Subcutaneous abdominal adipose tissue (tissue), 5 donors: Measurements from ENCODE around the gene COIL.
A peak's percentile ranks its signal among the peaks of the same experiment; 100 is the strongest.

ENCODE experiments used
- H3K27ac ChIP-seq: one replicate; pipeline ENCODE4 v1.7.0; 2013; ENCODE audit warnings: low read depth, mild to moderate bottlenecking, inconsistent platforms, low read length, moderate library complexity
- H3K27me3 ChIP-seq, 5 donors: one replicate each; pipeline ENCODE4 v1.7.0; 2013; ENCODE audit warnings: low read length in 5 of 5, inconsistent platforms in 1 of 5; ENCODE audit not compliant: control insufficient read depth in 5 of 5, insufficient read depth in 4 of 5
- H3K36me3 ChIP-seq, 5 donors: one replicate each; pipeline ENCODE4 v1.7.0; 2013; ENCODE audit warnings: low read length in 5 of 5; ENCODE audit not compliant: control insufficient read depth in 5 of 5, insufficient read depth in 5 of 5
- H3K4me1 ChIP-seq, 5 donors: one replicate each; pipeline ENCODE4 v1.7.0; 2013; ENCODE audit warnings: low read length in 5 of 5, mild to moderate bottlenecking in 3 of 5, moderate library complexity in 1 of 5; ENCODE audit not compliant: control insufficient read depth in 5 of 5, insufficient read depth in 5 of 5
- H3K4me3 ChIP-seq, 5 donors: one replicate each; pipeline ENCODE4 v1.7.0; 2013; ENCODE audit warnings: low read length in 5 of 5, low read depth in 1 of 5
- H3K9ac ChIP-seq, 5 donors: one replicate each; pipeline ENCODE4 v1.7.0; 2013; ENCODE audit warnings: low read length in 5 of 5, mild to moderate bottlenecking in 4 of 5, moderate library complexity in 3 of 5
- H3K9me3 ChIP-seq, 5 donors: one replicate each; pipeline ENCODE4 v1.7.0; 2013; ENCODE audit warnings: low read length in 5 of 5; ENCODE audit not compliant: control insufficient read depth in 5 of 5
- donor health status: healthy.
- donor health status: healthy.
- donor health status: healthy.
- donor health status: healthy.
- donor health status: healthy.

Gene COIL

GRCh38 chr17:56979091-56979480 lies 18.2 kb upstream of the COIL start:
- no peaks in the 10 kb centered on the region for H3K9me3 ChIP-seq
- peak overlapping the region; percentile 16 for H3K27ac ChIP-seq
- H3K4me3 ChIP-seq, result peak overlapping the region in 2 of 5 donors; percentile 71 to 73
- H3K9ac ChIP-seq, result peak overlapping the region in 3 of 5 donors; percentile 38 to 59 (median 48)
- H3K4me1 ChIP-seq, result peaks cover 3 to 27% (median 15%) of the 10 kb centered on the region in 5 donors
- no peaks in the 10 kb centered on the region for H3K27me3 ChIP-seq
- peaks cover 7 to 14% (median 10%) of the 10 kb centered on the region in 5 donors for H3K36me3 ChIP-seq

GRCh38 chr17:56978441-56979090 lies 17.7 kb upstream of the COIL start:
- peaks cover 3 to 27% (median 15%) of the 10 kb centered on the region in 5 donors for H3K4me1 ChIP-seq
- H3K27ac ChIP-seq, result peak overlapping the region; percentile 16
- H3K9ac ChIP-seq, result peak overlapping the region; percentile 38 to 59 (median 48)
- peaks cover 6 to 13% (median 10%) of the 10 kb centered on the region in 5 donors for H3K36me3 ChIP-seq
- H3K4me3 ChIP-seq, result peak overlapping the region; percentile 71 to 83 (median 73)
- no peaks in the 10 kb centered on the region for H3K9me3 ChIP-seq
- H3K27me3 ChIP-seq, result no peaks in the 10 kb centered on the region

DNA sequence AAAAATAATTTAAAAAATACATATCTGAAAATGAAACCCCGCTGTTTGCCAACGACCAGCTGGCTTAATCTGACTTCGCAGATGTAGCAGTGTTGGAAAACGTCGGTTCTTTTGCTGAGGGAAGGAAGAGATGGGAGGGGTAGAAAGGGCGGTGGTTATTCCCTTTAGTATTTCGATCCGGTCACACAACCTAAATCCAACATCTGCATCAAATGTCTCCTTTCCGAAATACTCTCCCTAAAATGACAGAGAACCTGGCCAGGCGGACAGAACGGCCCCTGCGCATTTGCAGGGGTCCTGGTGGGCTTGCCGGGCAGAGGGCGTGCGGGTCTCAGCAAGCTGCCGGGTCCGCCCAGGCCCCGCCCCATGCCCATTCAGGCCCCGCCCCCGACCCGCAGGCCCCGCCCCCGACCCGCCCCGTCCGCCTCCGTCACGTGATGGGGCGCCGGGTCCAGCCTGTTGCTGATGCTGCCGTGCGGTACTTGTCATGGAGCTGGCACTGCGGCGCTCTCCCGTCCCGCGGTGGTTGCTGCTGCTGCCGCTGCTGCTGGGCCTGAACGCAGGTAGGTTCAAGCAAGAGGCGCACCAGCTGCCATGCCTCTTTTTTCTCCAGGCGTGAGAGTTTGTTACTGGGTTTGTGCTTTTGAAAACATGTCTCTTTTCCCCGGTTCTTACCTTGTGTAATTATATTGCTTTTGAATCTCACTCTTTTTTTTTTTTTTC lies 17.0 kb upstream of the COIL start, which contains the start of gene SCPEP1:
Gene SCPEP1 (plus strand): TSS at position 459 of the 723 bp plus-strand sequence. CDS start 29 bp downstream, at position 488.
- Histone ChIP-seq H3K4me3 (peak within 1 kb of the TSS; percentile 73 to 93 (median 83)), H3K9ac (peak within 1 kb of the TSS; percentile 38 to 59 (median 48)), H3K27me3 (no peaks in the 10 kb centered on the region), H3K9me3 (no peaks in the 10 kb centered on the region), H3K36me3 (peaks cover 3 to 13% (median 10%) of the 10 kb centered on the region in 5 donors), H3K4me1 (peaks cover 3 to 27% (median 15%) of the 10 kb centered on the region in 5 donors), H3K27ac (peak within 1 kb of the TSS; percentile 16)

DNA sequence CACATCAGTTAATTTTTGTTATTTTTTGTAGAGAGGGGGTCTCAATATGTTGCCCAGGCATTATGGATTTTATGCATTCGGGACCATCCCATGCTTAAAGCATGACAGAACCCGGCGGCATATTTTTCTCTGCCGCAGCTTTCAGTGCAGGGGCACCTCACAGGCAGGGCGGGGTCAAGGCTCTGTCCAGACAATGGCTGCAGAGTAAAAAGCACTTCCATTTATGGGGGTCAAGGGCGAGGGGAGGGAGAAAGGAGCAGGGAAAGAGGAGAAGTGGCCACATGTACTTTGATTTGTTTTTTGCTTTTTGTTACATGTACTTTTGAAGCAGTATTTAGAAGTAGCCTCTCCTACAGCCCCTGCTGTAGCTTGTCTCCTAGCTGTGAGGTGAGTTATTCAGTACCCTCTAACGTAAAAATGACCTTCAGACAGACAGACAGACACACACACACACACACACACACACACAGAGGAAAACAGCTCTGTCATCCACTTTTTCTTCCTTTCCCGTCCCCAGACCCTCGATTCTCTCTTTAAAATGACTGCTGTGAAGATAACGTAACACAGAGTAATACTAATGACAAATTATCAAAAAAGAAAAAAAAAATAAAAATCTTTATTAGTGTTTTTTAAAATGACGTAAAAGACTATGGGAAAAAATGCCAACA lies 16.2 kb upstream of the COIL start:
- H3K9ac ChIP-seq, result peak overlapping the region in 2 of 5 donors; percentile 46 to 47
- H3K4me1 ChIP-seq, result peaks cover 3 to 27% (median 15%) of the 10 kb centered on the region in 5 donors
- no peaks in the 10 kb centered on the region for H3K9me3 ChIP-seq
- H3K27me3 ChIP-seq, result no peaks in the 10 kb centered on the region
- no peak overlapping the region for H3K27ac ChIP-seq
- H3K36me3 ChIP-seq, result peaks cover 3 to 10% (median 6%) of the 10 kb centered on the region in 5 donors
- H3K4me3 ChIP-seq, result peak overlapping the region; percentile 72 to 93 (median 83)

GRCh38 chr17:56975656-56976055 lies 14.8 kb upstream of the COIL start:
- Histone ChIP-seq H3K27ac (no peak overlapping the region), H3K4me1 (peaks cover 3 to 27% (median 15%) of the 10 kb centered on the region in 5 donors)

GRCh38 chr17:56974055-56974454 lies 13.2 kb upstream of the COIL start:
- no peak overlapping the region for H3K27ac ChIP-seq
- H3K4me1 ChIP-seq, result peaks cover 3 to 24% (median 14%) of the 10 kb centered on the region in 5 donors
- no peak overlapping the region for H3K4me3 ChIP-seq
- no peaks in the 10 kb centered on the region for H3K9me3 ChIP-seq
- H3K27me3 ChIP-seq, result no peaks in the 10 kb centered on the region
- no peak overlapping the region for H3K9ac ChIP-seq
- H3K36me3 ChIP-seq, result no peaks in the 10 kb centered on the region

More at GRCh38 chr17:56975656-56976055, 14.8 kb upstream of the COIL start:
- no peak overlapping the region for H3K9ac ChIP-seq
- H3K9me3 ChIP-seq, result no peaks in the 10 kb centered on the region
- no peaks in the 10 kb centered on the region for H3K27me3 ChIP-seq
- H3K36me3 ChIP-seq, result no peaks in the 10 kb centered on the region
- H3K4me3 ChIP-seq, result no peak overlapping the region

- Histone ChIP-seq H3K9ac (no peak overlapping the region), H3K27me3 (no peaks in the 10 kb centered on the region), H3K4me3 (no peak overlapping the region), H3K4me1 (peaks cover 1 to 19% (median 10%) of the 10 kb centered on the region in 5 donors), H3K27ac (no peak overlapping the region), H3K9me3 (no peaks in the 10 kb centered on the region), H3K36me3 (no peaks in the 10 kb centered on the region)
These were observed 12.7 kb upstream of the COIL start for GRCh38 chr17:56973520-56973919.

- Histone ChIP-seq H3K4me3 (no peak overlapping the region), H3K27me3 (no peaks in the 10 kb centered on the region), H3K9ac (no peak overlapping the region), H3K9me3 (no peaks in the 10 kb centered on the region), H3K27ac (no peak overlapping the region), H3K4me1 (peaks cover 0 to 8% (median 3%) of the 10 kb centered on the region in 5 donors), H3K36me3 (no peaks in the 10 kb centered on the region)
These were observed 11.4 kb upstream of the COIL start for GRCh38 chr17:56972111-56972730.

- no peak overlapping the region for H3K4me3 ChIP-seq
- H3K9me3 ChIP-seq, result no peaks in the 10 kb centered on the region
- H3K27ac ChIP-seq, result no peak overlapping the region
- no peaks in the 10 kb centered on the region for H3K36me3 ChIP-seq
- H3K27me3 ChIP-seq, result peaks cover 0 to 3% (median 0%) of the 10 kb centered on the region in 5 donors
- no peak overlapping the region for H3K9ac ChIP-seq
- peaks cover 0 to 4% (median 0%) of the 10 kb centered on the region in 5 donors for H3K4me1 ChIP-seq
These were observed 10.1 kb upstream of the COIL start for GRCh38 chr17:56970974-56971373.
